Measurements from ENCODE around the gene IFNAR2. TPM values are rescaled to one million over a fixed set of nuclear protein-coding genes. Genes with fewer than 3 reads are reported as not detected.

The IFNAR2 gene
- total RNA-seq, 2 experiments from 2014 or later: 26.2 to 30.4 TPM

Other genes with a start within 250 kb of the IFNAR2 start
- not detected for gene OLIG2, start 204.0 kb upstream of the IFNAR2 start, total RNA-seq
- not detected for gene OLIG1, start 159.8 kb upstream of the IFNAR2 start, total RNA-seq
- gene IL10RB, start 36.4 kb downstream of the IFNAR2 start, total RNA-seq: 10 to 100 TPM; 21.7 to 24.1 TPM
- 10 to 100 TPM; 32.1 to 32.3 TPM for gene IFNAR1, start 95.0 kb downstream of the IFNAR2 start, total RNA-seq
- gene IFNGR2, start 173.5 kb downstream of the IFNAR2 start, total RNA-seq: 1 to 10 TPM in 1 of 2 experiments, under 1 TPM in 1; 0.95 to 1.4 TPM

All from activated CD8-positive, alpha-beta memory T cell treated with anti-CD3 and anti-CD28 coated beads for 36 hours (primary cell).